Neural cell (in vitro differentiated cells): ENCODE measurements around the gene SERGEF.

ENCODE experiments used
- CTCF ChIP-seq: fragments of 450-650 bp; IDR thresholded peaks from 2 replicates; pipeline ENCODE4 v1.5.1; 2014; ENCODE audit warnings: antibody characterized with exemption, mild to moderate bottlenecking, moderate library complexity; ENCODE audit not compliant: poor library complexity, severe bottlenecking
- POLR2AphosphoS5 ChIP-seq: IDR thresholded peaks from 2 replicates; pipeline ENCODE4 v1.6.1; 2012
- RAD21 ChIP-seq: fragments of 450-650 bp; conservative IDR thresholded peaks from 2 replicates; pipeline ENCODE4 v1.6.1; 2014; ENCODE audit warnings: antibody characterized with exemption, mild to moderate bottlenecking, moderate library complexity

- TF ChIP-seq CTCF = no peak
- no peak for TF ChIP-seq POLR2AphosphoS5
- TF ChIP-seq RAD21 = no peak
Measured at GRCh38 chr11:17960091-17960490, 52.8 kb downstream of the SERGEF start.
